Inferior parietal cortex (tissue), 1 donor: ENCODE measurements around the gene MLF2.
"Not testable (repeated sequence)": the region's sequence is repeated elsewhere in the genome, so short reads cannot be mapped to it uniquely, and the experiment has no call there.

Experiments
- DNase-seq: peaks from one replicate; pipeline ENCODE4 v3.0.0-alpha.2; 2016; ENCODE audit errors: extremely low spot score

MLF2 gene

DNA sequence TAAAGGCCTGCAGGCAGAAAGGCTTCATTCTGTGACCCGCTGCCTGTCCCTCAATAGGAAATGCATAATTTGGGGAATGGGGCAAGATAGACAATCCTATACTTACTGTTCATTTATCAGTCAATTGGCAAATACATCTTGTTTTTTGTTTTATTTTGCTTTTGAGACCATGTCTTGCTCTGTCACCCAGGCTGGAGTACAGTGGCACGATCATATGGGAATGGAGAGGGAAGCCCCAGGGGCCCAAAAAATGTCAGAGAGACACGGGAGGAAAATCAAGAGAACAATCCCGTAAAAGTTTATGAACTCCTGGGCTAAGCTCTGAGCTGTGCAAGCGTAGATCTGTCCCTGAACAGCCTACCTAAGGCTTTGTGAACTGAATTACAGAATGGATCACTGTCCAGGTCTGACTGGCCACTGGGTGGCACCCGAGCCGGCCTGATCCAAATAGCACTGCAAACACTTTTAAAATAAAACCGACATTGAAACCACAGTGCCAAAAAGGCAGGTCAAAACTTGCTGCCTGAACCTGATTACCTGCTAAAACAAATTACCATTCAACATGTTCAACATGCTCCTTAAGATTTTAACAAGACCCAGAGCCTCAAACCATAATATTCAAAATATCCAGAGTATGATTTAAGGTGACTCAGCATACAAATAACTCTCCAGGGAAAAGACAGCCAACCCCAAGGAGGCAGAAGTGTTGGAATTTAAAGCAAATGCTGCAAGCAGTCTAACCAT, 17.3 kb downstream of the MLF2 start:
- DNase-seq: peak; percentile 66

DNA sequence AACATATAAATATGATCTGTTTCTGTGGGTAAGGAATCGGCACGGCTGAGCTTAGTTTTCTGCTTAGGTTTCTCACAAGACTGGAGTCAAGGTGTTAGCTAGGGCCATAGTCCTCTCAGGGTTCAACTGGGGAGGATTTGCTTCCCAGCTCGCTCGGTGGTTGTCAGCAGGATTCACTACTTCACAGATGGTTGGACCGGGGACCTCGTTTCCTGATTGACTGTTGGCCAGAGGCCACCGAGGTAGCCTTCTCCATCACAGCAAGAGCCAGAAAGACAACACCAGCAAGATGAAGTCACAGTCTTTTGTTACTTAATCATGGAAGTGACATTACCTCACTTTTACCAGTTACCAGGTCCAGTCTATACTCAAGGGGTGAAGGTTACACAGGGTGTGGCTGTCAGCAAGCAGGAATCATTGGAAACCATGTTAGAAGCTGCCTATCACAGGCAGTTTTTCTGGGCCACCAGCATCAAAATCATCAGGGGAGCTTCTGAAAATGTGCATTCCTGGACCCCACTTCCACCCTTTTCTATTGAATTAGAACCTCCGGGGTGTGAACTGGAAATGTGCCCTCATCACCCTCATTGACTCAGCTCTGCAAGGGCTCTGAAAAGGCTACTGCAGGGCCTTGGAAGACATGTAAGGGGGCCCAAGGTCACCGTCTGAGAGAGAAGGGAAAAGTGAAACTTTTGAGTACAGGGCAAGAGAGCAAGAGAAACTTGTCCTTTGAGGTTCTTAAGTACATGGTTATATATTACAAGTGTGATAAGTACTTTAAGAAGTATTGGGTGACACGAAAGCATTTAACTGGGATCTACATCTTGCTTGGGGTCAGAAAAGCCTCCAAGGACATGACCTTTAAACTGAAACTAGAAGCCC, 18.2 kb downstream of the MLF2 start:
- DNase-seq: no peak

DNA sequence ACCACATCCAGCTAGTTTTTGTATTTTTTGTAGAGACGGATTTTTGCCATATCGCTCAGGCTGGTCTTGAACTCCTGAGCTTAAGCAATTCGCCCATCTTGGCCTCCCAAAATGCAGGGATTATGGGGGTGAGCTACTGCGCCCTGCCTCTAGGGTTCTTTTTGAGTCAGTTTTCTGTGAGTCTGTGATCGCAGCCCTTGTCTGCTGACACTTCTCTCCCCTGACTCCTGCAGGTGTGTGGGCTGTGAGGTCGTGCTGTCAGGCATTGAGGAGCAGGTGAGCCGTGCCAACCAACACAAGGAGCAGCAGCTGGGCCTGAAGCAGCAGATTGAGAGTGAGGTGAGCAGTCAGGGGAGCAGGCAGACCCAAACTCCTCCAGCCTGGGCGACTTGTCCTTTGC, 22.8 kb downstream of the MLF2 start:
- DNase-seq: no peak

DNA sequence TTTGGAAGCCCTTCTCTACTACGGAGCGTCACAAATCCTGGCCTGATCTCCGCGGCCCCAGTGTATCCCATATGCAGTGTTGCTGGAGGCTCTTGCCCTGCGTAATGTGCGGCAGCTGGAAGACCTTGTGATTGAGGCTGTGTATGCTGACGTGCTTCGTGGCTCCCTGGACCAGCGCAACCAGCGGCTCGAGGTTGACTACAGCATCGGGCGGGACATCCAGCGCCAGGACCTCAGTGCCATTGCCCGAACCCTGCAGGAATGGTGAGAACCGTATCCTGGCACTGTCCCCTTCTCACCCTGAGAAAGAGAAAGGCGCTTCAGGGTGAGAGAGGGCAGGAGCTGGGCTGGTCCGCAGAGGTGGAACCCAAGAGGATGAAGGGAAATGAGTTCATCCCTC, 23.8 kb downstream of the MLF2 start:
- DNase-seq: no peak

DNA sequence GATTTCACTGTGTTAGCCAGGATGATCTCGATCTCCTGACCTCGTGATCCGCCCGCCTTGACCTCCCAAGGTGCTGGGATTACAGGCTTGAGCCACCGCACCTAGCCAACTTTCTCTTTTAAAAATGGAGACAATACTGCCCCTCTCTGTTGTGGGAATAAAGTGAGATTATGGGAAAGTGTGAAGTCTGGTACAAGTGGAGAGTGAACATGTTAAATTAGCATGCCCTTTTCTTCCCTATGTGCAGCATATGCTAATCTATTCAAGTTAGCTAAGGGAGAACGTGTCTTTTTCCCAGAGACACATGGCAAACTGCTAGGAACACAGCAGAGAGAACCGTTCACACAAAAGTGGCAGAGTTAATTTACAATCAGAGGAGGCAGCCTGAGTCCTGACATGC, 27.6 kb downstream of the MLF2 start:
- DNase-seq: no peak

DNA sequence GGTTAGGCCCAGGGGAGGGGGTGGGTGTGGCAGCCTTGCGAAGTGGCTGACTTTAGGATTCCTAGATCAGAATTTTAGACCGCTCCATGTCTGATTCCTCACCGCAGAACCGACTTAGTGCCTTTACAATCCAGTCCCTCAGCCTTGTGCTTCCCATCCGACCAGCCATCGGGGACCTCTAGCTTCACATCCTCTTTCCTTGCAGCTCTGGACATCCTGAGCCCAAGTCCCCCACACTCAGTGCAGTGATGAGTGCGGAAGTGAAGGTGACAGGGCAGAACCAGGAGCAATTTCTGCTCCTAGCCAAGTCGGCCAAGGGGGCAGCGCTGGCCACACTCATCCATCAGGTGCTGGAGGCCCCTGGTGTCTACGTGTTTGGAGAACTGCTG, 28.5 kb downstream of the MLF2 start:
- DNase-seq: no peak

DNA sequence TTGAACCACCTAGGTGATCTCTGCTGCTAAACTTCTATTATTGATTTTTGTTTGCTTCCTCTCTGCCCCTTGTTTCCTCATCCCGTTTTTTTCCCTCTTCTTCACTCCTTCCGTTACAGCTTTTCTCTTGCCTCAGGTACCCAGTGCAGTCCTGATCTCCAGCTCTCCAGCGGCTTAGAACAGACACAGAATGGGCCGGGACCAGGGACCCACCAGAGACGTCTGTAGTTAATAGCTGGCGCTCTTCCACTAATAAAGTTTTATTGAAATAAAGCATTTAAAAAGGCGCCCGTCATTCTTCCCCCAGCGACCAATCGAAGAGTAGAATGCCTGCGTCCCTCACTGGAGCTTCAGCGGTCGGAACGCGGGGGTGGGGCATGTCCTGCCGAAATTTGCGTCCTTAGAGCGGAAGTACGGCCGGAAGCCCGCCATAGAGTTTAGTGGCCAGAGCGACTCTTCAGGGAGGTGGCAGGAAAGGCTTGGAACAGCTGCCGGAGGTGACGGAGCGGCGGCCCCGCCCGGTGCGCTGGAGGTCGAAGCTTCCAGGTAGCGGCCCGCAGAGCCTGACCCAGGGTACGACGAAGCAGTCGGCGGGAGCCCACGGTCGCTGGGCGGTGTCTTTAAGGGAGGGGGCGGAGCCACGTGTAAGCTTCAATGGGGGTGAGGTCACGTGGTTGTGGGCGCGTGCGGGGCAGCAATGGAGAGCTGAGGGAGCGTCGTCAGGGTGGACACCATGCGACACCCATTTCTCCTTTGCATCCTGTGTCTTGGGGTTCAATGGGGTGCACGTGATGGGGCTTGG, 29.1 kb downstream of the MLF2 start, which contains the start of gene COPS7A:
Gene COPS7A, plus strand, starts transcription at position 440 of the 802 bp plus-strand sequence. CDS start 611 bp downstream, outside the sequence.
- peak; percentile 98 for DNase-seq

DNA sequence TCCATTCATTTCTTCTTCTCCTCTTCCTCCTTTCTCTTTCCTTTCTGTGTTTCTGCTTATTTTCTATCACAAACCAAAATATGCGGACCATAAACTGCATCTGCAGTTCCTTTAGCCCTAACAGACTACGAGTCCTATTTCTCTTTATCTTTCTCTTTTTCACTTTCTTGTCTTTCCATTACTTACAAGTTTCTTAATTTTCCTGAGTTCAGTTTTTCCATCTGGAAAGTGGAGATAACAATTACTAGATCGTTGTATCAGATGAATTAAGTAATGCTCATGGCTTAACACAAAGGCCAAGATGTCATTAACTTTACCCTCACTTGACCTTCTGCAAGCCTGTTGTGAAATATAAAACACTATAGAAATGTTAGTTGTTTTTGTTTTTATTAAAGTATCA, 30.1 kb downstream of the MLF2 start:
- DNase-seq: no peak

DNA sequence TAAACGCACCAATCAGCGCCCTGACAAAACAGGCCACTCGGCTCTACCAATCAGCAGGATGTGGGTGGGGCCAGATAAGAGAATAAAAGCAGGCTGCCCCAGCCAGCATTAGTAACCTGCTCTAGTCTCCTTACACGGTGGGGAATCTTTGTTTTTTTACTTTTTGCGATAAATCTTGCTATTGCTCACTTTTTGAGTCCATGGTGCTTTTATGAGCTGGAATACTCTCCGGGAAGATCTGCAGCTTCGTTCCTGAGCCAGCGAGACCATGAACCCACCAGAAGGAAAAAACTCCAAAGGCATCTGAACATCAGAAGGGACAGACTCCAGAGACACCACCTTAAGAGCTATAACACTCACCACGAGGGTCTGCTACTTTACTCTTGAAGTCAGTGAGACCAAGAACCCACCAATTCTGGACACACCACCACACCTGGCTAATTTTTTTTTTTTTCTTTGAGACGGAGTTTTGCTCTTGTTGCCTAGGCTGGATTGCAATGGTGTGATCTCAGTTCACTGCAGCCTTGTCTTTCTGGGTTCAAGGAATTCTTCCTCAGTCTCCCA, 36.0 kb downstream of the MLF2 start:
- no peak for DNase-seq

DNA sequence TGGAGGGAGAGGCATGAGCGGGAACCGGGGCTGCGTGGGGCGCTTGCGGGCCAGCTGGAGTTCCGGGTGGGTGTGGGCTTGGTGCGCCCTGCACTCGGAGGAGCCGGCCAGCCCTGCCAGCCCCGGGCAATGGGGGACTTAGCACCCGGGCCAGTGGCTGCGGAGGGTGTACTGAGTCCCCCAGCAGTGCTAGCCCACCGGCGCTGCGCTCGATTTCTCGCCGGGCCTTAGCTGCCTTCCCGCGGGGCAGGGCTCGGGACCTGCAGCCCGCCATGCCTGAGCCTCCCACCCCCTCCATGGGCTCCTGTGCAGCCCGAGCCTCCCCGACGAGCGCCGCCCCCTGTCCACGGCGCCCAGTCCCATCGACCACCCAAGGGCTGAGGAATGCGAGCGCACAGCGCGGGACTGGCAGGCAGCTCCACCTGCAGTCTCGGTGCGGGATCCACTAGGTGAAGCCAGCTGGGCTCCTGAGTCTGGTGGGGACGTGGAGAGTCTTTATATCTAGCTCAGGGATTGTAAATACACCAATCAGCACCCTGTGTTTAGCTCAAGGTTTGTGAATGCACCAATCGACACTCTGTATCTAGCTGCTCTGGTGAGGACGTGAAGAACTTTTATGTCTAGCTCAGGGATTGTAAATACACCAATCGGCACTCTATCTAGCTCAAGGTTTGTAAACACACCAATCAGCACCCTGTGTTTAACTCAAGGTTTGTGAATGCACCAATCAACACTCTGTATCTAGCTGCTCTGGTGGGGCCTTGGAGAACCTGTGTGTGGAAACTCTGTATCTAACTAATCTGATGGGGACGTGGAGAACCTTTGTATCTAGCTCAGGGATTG, 36.7 kb downstream of the MLF2 start:
- not testable (repeated sequence) for DNase-seq

DNA sequence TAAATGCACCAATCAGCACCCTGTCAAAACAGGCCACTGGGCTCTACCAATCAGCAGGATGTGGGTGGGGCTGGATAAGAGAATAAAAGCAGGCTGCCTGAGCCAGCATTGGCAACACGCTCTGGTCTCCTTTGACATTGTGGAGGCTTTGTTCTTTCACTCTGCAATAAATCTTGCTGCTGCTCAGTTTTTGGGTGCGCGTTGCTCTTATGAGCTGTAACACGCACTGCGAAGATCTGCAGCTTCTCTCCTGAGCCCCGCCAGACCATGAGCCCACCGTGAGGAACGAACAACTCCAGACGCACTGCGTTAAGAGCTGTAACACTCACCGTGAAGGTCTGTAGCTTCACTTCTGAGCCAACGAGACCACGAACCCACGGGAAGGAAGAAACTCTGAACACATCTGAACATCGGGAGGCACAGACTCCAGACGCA, 44.0 kb downstream of the MLF2 start:
- no peak for DNase-seq

DNA sequence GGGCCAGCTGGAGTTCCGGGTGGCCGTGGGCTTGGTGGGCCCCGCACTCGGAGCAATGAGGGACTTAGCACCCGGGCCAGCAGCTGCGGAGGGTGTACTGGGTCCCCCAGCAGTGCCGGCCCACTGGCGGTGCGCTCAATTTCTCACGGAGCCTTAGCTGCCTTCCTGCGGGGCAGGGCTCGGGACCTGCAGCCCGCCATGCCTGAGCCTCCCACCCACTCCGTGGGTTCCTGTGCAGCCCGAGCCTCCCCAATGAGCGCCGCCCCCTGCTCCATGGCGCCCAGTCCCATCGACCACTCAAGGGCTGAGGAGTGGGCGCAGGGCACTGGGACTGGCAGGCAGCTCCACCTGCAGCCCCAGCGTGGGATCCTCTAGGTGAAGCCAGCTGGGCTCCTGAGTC, 44.6 kb downstream of the MLF2 start:
- DNase-seq: not testable (repeated sequence)

DNA sequence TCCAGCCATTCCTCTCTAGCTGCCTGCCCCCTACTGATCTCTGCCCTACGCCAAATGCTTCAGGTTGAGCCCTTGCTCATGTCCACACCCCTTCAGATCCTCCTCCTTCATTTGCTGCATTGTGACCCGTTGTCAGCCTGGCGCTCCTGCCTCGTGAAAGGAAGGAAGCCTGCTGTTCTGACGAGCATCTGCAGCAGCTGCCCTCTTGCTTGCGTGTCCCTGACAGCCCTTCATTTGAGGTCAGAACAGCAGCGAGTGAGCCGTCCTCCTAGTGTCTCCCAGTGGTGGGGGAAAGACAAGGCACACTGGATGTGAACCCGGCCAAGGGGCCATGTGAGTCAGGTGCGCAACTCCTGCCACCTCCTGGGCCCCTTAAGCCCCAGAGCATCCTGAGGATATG, 49.3 kb downstream of the MLF2 start:
- no peak for DNase-seq

DNA sequence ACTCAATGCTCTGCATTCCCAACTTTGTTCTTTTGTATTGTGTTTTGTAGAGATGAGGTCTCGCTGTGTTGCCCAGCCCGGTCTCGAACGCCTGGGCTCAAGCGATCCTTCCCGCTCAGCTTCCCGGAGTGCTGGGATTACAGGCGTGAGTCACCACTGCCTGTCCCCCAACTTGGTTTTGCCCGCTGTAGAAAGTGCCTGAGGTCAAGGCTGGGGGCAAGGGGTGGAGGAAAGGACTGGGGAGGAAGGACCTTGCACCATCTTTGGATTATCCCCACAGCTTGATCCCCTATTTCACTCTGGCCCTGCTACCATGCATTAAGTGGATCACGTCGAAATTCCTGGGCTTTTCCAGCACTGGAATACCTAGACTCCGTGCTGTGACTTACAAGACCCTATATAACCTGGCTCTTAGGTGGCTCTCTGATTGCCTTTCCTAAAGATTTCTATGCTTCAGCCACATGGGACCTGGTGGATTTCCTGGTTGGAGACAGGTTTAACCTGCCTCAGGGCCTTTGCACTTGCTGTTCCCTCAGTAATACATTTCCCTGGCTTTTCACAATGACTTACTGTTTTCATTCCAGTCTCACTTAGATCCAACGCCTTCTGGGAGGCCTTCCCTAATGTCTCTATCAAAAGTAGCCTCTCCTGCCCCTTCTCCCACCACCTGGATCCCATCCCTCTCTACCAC, 51.7 kb downstream of the MLF2 start:
- DNase-seq: no peak

DNA sequence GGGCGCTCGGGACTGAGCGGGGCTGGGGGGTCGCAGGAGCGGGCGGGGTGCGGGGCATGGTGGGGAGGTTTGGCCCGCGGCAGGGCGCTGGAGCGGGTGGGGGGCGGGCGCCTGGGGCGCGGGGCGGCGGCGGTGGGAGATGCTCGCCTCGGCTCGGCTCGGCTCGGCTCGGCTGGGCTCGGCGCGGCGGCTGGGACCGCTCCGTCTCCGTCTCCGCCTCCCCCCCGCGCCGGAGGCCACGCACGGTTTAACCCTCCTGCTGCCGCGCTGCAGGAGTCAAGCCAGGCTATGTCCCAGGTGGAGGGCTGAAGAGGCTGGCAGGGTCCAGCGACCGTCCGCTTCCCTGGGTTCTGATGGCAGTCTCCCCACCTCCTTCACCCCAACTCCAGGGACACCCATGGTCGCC, 52.3 kb downstream of the MLF2 start, which contains the start of gene PIANP:
Gene PIANP, minus strand, starts transcription at position 170 of the 406 bp plus-strand sequence. CDS start 2,754 bp downstream, outside the sequence.
- DNase-seq: no peak

DNA sequence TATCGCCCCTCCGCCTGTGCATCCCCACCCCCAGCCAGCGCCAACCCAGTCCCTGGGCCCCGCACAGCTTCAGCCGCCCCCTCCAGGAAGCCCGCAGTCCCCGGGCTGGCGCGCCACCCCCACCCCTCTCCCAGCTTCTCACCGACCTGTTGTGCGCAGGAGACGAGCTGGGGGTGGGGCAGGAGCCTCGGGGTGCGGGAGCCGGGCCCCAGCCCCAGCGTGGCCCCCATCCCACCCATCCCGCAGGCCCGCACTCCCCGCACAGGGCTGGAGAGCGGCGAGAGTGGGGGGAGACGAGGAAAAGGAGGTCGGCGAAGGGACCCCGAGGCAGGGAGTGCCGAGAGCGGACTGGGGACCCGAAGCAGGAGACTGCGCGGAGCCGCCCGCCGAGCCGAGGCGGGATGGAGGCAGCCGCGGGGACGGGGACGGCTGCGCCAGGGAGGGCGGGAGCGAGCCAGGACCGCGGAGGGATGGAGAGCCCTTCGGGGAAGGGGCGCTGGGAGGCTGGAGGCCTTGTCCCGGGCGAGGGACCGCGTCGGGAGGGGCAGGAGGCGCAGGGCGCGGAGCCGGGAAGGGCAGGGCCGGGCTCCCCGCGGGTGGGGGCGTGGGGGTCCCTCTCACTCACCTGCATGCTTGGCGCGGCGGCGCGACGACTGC, 52.8 kb downstream of the MLF2 start:
- no peak for DNase-seq

DNA sequence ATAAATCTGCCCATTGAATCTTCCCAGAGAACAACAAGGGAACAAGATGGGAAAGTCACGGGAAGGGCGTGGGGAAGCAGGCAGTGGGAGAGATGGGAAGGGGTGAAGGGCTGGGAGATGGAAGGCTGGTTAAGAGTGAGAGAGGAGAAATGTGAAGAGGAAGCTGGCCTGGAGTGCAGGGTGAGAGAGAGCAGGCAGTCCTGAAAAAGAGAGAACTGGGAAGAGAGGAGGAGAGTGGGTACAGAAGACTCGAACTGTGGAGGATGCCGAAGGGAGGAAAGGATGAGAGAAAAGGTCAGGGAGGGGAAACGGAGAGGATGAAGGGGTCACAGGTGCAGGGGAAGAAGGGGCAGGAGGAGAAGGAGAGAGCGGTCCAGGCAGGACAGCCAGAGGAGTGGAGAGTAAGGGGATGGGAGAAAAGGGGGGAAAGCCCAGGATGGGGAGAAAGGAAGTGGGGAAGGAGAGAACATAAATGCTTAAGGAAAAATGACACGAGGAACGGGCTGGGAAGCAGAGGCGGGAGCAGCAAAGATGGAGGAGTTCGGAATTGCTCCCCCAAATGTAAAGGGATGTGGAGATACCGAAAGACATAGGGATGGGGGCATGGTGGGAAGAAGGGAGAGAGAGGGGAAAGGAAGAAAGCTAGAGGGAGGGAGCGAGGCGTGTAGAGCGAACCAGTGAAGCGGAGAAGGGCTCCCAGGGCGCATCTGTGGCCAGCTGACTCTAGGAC, 53.5 kb downstream of the MLF2 start:
- no peak for DNase-seq

DNA sequence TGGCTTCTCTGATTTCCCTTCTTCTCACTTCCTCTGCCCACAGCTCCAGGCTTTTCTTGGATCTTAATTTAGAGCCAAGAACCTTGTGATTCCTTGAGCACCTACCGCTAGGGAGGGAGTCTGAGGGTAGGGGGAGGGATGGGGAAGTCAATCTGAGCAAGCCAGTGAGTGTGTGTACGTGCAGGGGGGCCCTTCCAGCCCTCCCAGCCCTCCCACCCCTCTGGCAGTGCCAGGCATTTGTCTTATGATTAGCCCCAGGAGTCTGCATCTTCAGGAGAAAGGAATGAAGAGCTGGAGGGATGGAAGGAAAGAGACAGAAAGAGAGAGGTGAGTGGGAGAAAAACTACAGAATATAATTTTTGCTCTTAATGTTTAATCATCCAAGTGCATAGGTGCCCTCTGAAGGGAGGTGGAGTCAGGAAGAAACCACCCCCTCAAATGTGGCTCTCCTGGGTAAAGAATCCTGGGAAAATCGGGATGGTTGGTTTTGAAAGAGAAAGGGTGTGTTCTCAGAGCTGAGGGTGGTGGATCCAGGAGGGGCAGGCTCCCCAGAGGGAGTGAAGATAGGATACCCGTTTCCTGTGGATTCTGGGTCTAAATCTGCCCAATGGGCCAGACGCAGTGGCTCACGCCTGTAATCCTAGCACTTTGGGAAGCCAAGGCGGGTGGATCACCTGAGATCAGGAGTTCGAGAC, 54.4 kb downstream of the MLF2 start:
- no peak for DNase-seq
